MCF 10A (cell line): ENCODE results near the gene TGFBR1. TPM values are rescaled to one million over a fixed set of nuclear protein-coding genes. Genes with fewer than 3 reads are reported as not detected.

Source experiments
- Bru-seq: library from RNA; stranded (reverse); fragments of 400-500 nt; gene quantifications from one replicate; lab custom pipeline; 2021; lab: Mats Ljungman, UMichigan
- BruChase-seq, 2 experiments: library from RNA; stranded (reverse); fragments of 400-500 nt; gene quantifications; one replicate each; lab custom pipeline; 2021; lab: Mats Ljungman, UMichigan
- BruUV-seq: library from RNA; stranded (reverse); fragments of 400-500 nt; replicated peaks from 2 replicates; lab custom pipeline; 2021; lab: Mats Ljungman, UMichigan
- CTCF ChIA-PET: fragments of 300-600 bp; sonication (Branson Sonifier 250); formaldehyde crosslinking; extraction: SDS; loops from one replicate; lab custom pipeline; 2021; ENCODE audit warnings: antibody characterized with exemption, inconsistent platforms; lab: Yijun Ruan, JAX
- POLR2A ChIA-PET: fragments of 300-600, 350-650 bp; sonication (Branson Sonifier 250); formaldehyde crosslinking; extraction: SDS; loops from one replicate; lab custom pipeline; 2020; ENCODE audit warnings: antibody characterized with exemption, inconsistent platforms; lab: Yijun Ruan, JAX
- DNase-seq: peaks from one replicate; pipeline ENCODE4 v3.0.0-alpha.2; 2018; ENCODE audit not compliant: unreplicated experiment
- H3K27ac Mint-ChIP-seq: one replicate; pipeline ENCODE4 v1.8.0; 2022; ENCODE audit warnings: mild to moderate bottlenecking, low read depth, mixed read lengths; ENCODE audit not compliant: unreplicated experiment
- H3K27me3 Mint-ChIP-seq: one replicate; pipeline ENCODE4 v1.8.0; 2022; ENCODE audit warnings: mixed read lengths; ENCODE audit not compliant: insufficient read depth, unreplicated experiment
- H3K36me3 Mint-ChIP-seq: one replicate; pipeline ENCODE4 v1.8.0; 2022; ENCODE audit warnings: mild to moderate bottlenecking, moderate library complexity, mixed read lengths; ENCODE audit not compliant: insufficient read depth, unreplicated experiment
- H3K4me1 Mint-ChIP-seq: one replicate; pipeline ENCODE4 v1.8.0; 2022; ENCODE audit warnings: mixed read lengths; ENCODE audit not compliant: insufficient read depth, unreplicated experiment
- H3K4me3 Mint-ChIP-seq: one replicate; pipeline ENCODE4 v1.8.0; 2022; ENCODE audit warnings: mild to moderate bottlenecking, moderate library complexity, mixed read lengths; ENCODE audit not compliant: unreplicated experiment
- H3K9me3 Mint-ChIP-seq: one replicate; pipeline ENCODE4 v1.8.0; 2022; ENCODE audit warnings: mixed read lengths; ENCODE audit not compliant: unreplicated experiment
- CTCF ChIP-seq: fragments of 200-600 bp; IDR thresholded peaks from one replicate; pipeline ENCODE4 v1.8.0; 2022; ENCODE audit warnings: antibody characterized with exemption, mild to moderate bottlenecking; ENCODE audit not compliant: unreplicated experiment
- intact Hi-C: fragments of 100-400 bp; cut with micrococcal nuclease; formaldehyde crosslinking; loops from 2 replicates; pipeline ENCODE4 v1.14.1; 2022
- long read RNA-seq: library from polyadenylated mRNA; stranded (forward); transcript quantifications from one replicate; pipeline ENCODE4 v2.0.0, GENCODE V29; 2022
- total RNA-seq: library from RNA; stranded (reverse); gene quantifications from 2 replicates; pipeline ENCODE4 v1.2.3, GENCODE V29; 2022

TGFBR1 gene
- total RNA-seq, result 27.6 and 29.4 TPM in 2 replicates
- Bru-seq, nascent RNA, result percentile 80 among the genes with signal in this experiment
- percentile 92 among the genes with signal in this experiment for BruChase-seq, experiment 1, labeled RNA remaining after a 6-hour chase
- percentile 84 among the genes with signal in this experiment for BruChase-seq, experiment 2, labeled RNA remaining after a 2-hour chase
- long read RNA-seq, full-length matches to known transcripts, result 68 of 75 reads
- long read RNA-seq, partial matches to known transcripts, result 3 of 75 reads
- long read RNA-seq, other reads (novel, unspliced or antisense), result 4 of 75 reads

- DNase-seq, result peak; percentile 89
- CTCF ChIA-PET, result interaction anchor here (0.6 to 4.0 kb wide), 14 partner anchors 9 to 1276 kb away, joined by 3 to 24 read pairs (median 4); no protein-coding TSS in a partner anchor
- Mint-ChIP-seq H3K9me3 (no peaks in the 10 kb centered on the region), H3K36me3 (no peaks in the 10 kb centered on the region), H3K4me3 (peak within 1 kb of the TSS; percentile 91), H3K4me1 (peaks cover 45% of the 10 kb centered on the region), H3K27ac (peak within 1 kb of the TSS; percentile 88), H3K27me3 (no peaks in the 10 kb centered on the region)
- no peak for TF ChIP-seq CTCF
- POLR2A ChIA-PET, result interaction anchor here (0.6 to 3.4 kb wide), 12 partner anchors 9 to 1324 kb away, joined by 3 to 20 read pairs (median 4); partner anchors contain the start of genes ALG2 and SEC61B
- intact Hi-C loops, result no loop called here
- BruUV-seq, result no TSS peak
Observed at GRCh38 chr9:99104459-99105151, at the start of gene TGFBR1. Gene TGFBR1 (plus strand): TSS chr9:99105113. CDS start chr9:99105206, 93 bp downstream.

GRCh38 chr9:99055384-99055783 lies 49.5 kb upstream of the TGFBR1 start:
- TF ChIP-seq CTCF, result no peak
- ChIA-PET CTCF (no interaction called here), POLR2A (no interaction called here)
- DNase-seq, result peak; percentile 43
- Mint-ChIP-seq H3K4me1 (no peaks in the 10 kb centered on the region), H3K4me3 (no peak overlapping the region), H3K27me3 (no peaks in the 10 kb centered on the region), H3K9me3 (peaks cover 8% of the 10 kb centered on the region), H3K36me3 (no peaks in the 10 kb centered on the region), H3K27ac (no peak overlapping the region)
- intact Hi-C loops, result no loop called here
- BruUV-seq, result no TSS peak

- Mint-ChIP-seq H3K9me3 (peaks cover 8% of the 10 kb centered on the region), H3K4me3 (no peak overlapping the region), H3K27me3 (no peaks in the 10 kb centered on the region), H3K36me3 (no peaks in the 10 kb centered on the region), H3K27ac (no peak overlapping the region), H3K4me1 (no peaks in the 10 kb centered on the region)
- no TSS peak for BruUV-seq
- no peak for DNase-seq
- POLR2A ChIA-PET, result no interaction called here
- intact Hi-C loops, result no loop called here
- CTCF ChIA-PET, result interaction anchor here (0.6 kb wide), 1 partner anchor 125 kb away, joined by 6 read pairs; no protein-coding TSS in a partner anchor
- TF ChIP-seq CTCF, result no peak
Observed at GRCh38 chr9:99056186-99056585, 48.7 kb upstream of the TGFBR1 start.
